ENCODE results near the gene CDK10. TPM values are rescaled to one million over a fixed set of nuclear protein-coding genes. Genes with fewer than 3 reads are reported as not detected.

Gene CDK10
- total RNA-seq (ENCODE audit: low replicate concordance) = 104 and 132 TPM in 2 replicates
- long read RNA-seq, transcript CDK10-202 (13 exons, 1,798 nt) = major isoform, 5 of 40 reads
- long read RNA-seq, partial matches to known transcripts = 6 of 40 reads
- long read RNA-seq, other reads (novel, unspliced or antisense) = 27 of 40 reads

- no peaks in the 10 kb centered on the region for H3K27me3 Mint-ChIP-seq
- H3K4me1 Mint-ChIP-seq (ENCODE audit: unreplicated experiment) = peaks cover 9% of the 10 kb centered on the region
- peak within 1 kb of the TSS; percentile 94 for H3K4me3 Mint-ChIP-seq
- H3K27ac Mint-ChIP-seq = peak within 1 kb of the TSS; percentile 96
- H3K9me3 Mint-ChIP-seq = no peaks in the 10 kb centered on the region
- peaks cover 18% of the 10 kb centered on the region for H3K36me3 Mint-ChIP-seq
- peak; percentile 97 for DNase-seq (ENCODE audit: extremely low spot score, unreplicated experiment)
- TF ChIP-seq, protein P1, sequence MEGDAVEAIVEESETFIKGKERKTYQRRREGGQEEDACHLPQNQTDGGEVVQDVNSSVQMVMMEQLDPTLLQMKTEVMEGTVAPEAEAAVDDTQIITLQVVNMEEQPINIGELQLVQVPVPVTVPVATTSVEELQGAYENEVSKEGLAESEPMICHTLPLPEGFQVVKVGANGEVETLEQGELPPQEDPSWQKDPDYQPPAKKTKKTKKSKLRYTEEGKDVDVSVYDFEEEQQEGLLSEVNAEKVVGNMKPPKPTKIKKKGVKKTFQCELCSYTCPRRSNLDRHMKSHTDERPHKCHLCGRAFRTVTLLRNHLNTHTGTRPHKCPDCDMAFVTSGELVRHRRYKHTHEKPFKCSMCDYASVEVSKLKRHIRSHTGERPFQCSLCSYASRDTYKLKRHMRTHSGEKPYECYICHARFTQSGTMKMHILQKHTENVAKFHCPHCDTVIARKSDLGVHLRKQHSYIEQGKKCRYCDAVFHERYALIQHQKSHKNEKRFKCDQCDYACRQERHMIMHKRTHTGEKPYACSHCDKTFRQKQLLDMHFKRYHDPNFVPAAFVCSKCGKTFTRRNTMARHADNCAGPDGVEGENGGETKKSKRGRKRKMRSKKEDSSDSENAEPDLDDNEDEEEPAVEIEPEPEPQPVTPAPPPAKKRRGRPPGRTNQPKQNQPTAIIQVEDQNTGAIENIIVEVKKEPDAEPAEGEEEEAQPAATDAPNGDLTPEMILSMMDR (conservative IDR thresholded peaks at IDR 0.05) = no peak
Measured at GRCh38 chr16:89686520-89687091, at the start of gene CDK10. Gene CDK10, plus strand, starts transcription at chr16:89686689. Its CDS starts 22 bp downstream, at chr16:89686711.

- Mint-ChIP-seq H3K27me3 (peaks cover 12% of the 10 kb centered on the region), H3K4me3 (no peak overlapping the region), H3K9me3 (no peaks in the 10 kb centered on the region), H3K36me3 (no peaks in the 10 kb centered on the region), H3K27ac (no peak overlapping the region), H3K4me1 (ENCODE audit: unreplicated experiment) (peaks cover 9% of the 10 kb centered on the region)
- TF ChIP-seq, protein P1 (conservative IDR thresholded peaks at IDR 0.05) = no peak
- no peak for DNase-seq (ENCODE audit: extremely low spot score, unreplicated experiment)
Measured at GRCh38 chr16:89637379-89637778, 49.1 kb upstream of the CDK10 start.

GRCh38 chr16:89638455-89638854 lies 48.0 kb upstream of the CDK10 start:
- Mint-ChIP-seq H3K4me3 (no peak overlapping the region), H3K27me3 (peaks cover 10% of the 10 kb centered on the region), H3K4me1 (ENCODE audit: unreplicated experiment) (peaks cover 9% of the 10 kb centered on the region), H3K9me3 (no peaks in the 10 kb centered on the region), H3K27ac (no peak overlapping the region), H3K36me3 (no peaks in the 10 kb centered on the region)
- no peak for DNase-seq (ENCODE audit: extremely low spot score, unreplicated experiment)
- TF ChIP-seq, protein P1 (conservative IDR thresholded peaks at IDR 0.05) = no peak

- peaks cover 7% of the 10 kb centered on the region for H3K27me3 Mint-ChIP-seq
- TF ChIP-seq, protein P1 (conservative IDR thresholded peaks at IDR 0.05) = no peak
- H3K9me3 Mint-ChIP-seq = no peaks in the 10 kb centered on the region
- no peaks in the 10 kb centered on the region for H3K36me3 Mint-ChIP-seq
- no peak for DNase-seq (ENCODE audit: extremely low spot score, unreplicated experiment)
- no peak overlapping the region for H3K4me3 Mint-ChIP-seq
- no peak overlapping the region for H3K27ac Mint-ChIP-seq
- H3K4me1 Mint-ChIP-seq (ENCODE audit: unreplicated experiment) = peaks cover 9% of the 10 kb centered on the region
Measured at GRCh38 chr16:89639385-89639784, 47.1 kb upstream of the CDK10 start.

- DNase-seq (ENCODE audit: extremely low spot score, unreplicated experiment) = no peak
Measured at GRCh38 chr16:89641458-89642119, 44.9 kb upstream of the CDK10 start.

More at GRCh38 chr16:89641458-89642119, 44.9 kb upstream of the CDK10 start:
- TF ChIP-seq, protein P1 (conservative IDR thresholded peaks at IDR 0.05) = no peak
- Mint-ChIP-seq H3K4me3 (peak overlapping the region; percentile 79), H3K27me3 (no peaks in the 10 kb centered on the region), H3K9me3 (no peaks in the 10 kb centered on the region), H3K36me3 (no peaks in the 10 kb centered on the region), H3K4me1 (ENCODE audit: unreplicated experiment) (peaks cover 9% of the 10 kb centered on the region), H3K27ac (no peak overlapping the region)
